ENCODE data around the gene ARMCX4.
A peak's percentile ranks its signal among the peaks of the same experiment; 100 is the strongest.

The ARMCX4 gene

GRCh38 chrX:101485212-101485949 is at the start of gene ARMCX4:
ARMCX4 (plus strand) TSS chrX:101485456; CDS start chrX:101488590, 3,134 bp downstream.
- H3K36me3 ChIP-seq (ENCODE audit: control insufficient read depth, insufficient read depth, low read length), result peaks cover 4% of the 10 kb centered on the region; the same call in 1 of the 2 replicates
- WGBS (ENCODE audit: insufficient coverage, insufficient read length), result no CpG with 5 or more reads among the region's 50 CpGs

GRCh38 chrX:101442085-101442484 is 43.2 kb upstream of the ARMCX4 start:
- peaks cover 2% of the 10 kb centered on the region; the same call in 1 of the 2 replicates for H3K36me3 ChIP-seq (ENCODE audit: control insufficient read depth, insufficient read depth, low read length)
- no peaks in the 10 kb centered on the region for H3K9me3 ChIP-seq (ENCODE audit: control insufficient read depth, insufficient read depth, low read length)
- H3K4me1 ChIP-seq (ENCODE audit: control insufficient read depth, insufficient read depth, low read length), result no peaks in the 10 kb centered on the region
- H3K27ac ChIP-seq (ENCODE audit: low read length), result no peak overlapping the region
- WGBS (ENCODE audit: insufficient coverage, insufficient read length), result no CpG with 5 or more reads among the region's 2 CpGs
- no peak for DNase-seq (ENCODE audit: low read depth, low spot score)
- H3K27me3 ChIP-seq (ENCODE audit: control insufficient read depth, insufficient read depth, low read length), result no peaks in the 10 kb centered on the region
- H3K4me3 ChIP-seq (ENCODE audit: low read length), result no peak overlapping the region

More at GRCh38 chrX:101485212-101485949, at the start of gene ARMCX4:
- Histone ChIP-seq H3K27me3 (ENCODE audit: control insufficient read depth, insufficient read depth, low read length) (no peaks in the 10 kb centered on the region), H3K4me1 (ENCODE audit: control insufficient read depth, insufficient read depth, low read length) (no peaks in the 10 kb centered on the region), H3K4me3 (ENCODE audit: low read length) (peak within 1 kb of the TSS; percentile 62; the same call in 1 of the 2 replicates), H3K9me3 (ENCODE audit: control insufficient read depth, insufficient read depth, low read length) (no peaks in the 10 kb centered on the region), H3K27ac (ENCODE audit: low read length) (no peak within 1 kb of the TSS)
- DNase-seq (ENCODE audit: low read depth, low spot score), result no peak

GRCh38 chrX:101449279-101449678 is 36.0 kb upstream of the ARMCX4 start:
- WGBS (ENCODE audit: insufficient coverage, insufficient read length), result no CpG with 5 or more reads among the region's 1 CpG
- no peak overlapping the region for H3K4me3 ChIP-seq (ENCODE audit: low read length)
- no peak for DNase-seq (ENCODE audit: low read depth, low spot score)
- no peaks in the 10 kb centered on the region for H3K36me3 ChIP-seq (ENCODE audit: control insufficient read depth, insufficient read depth, low read length)
- no peaks in the 10 kb centered on the region for H3K27me3 ChIP-seq (ENCODE audit: control insufficient read depth, insufficient read depth, low read length)
- H3K27ac ChIP-seq (ENCODE audit: low read length), result no peak overlapping the region
- no peaks in the 10 kb centered on the region for H3K4me1 ChIP-seq (ENCODE audit: control insufficient read depth, insufficient read depth, low read length)
- H3K9me3 ChIP-seq (ENCODE audit: control insufficient read depth, insufficient read depth, low read length), result no peaks in the 10 kb centered on the region

GRCh38 chrX:101450085-101450484 is 35.2 kb upstream of the ARMCX4 start:
- Histone ChIP-seq H3K27me3 (ENCODE audit: control insufficient read depth, insufficient read depth, low read length) (no peaks in the 10 kb centered on the region), H3K4me1 (ENCODE audit: control insufficient read depth, insufficient read depth, low read length) (no peaks in the 10 kb centered on the region), H3K4me3 (ENCODE audit: low read length) (no peak overlapping the region), H3K27ac (ENCODE audit: low read length) (no peak overlapping the region), H3K36me3 (ENCODE audit: control insufficient read depth, insufficient read depth, low read length) (no peaks in the 10 kb centered on the region), H3K9me3 (ENCODE audit: control insufficient read depth, insufficient read depth, low read length) (no peaks in the 10 kb centered on the region)
- DNase-seq (ENCODE audit: low read depth, low spot score), result no peak
- WGBS (ENCODE audit: insufficient coverage, insufficient read length), result no CpG with 5 or more reads among the region's 2 CpGs

- no CpG with 5 or more reads among the region's 2 CpGs for WGBS (ENCODE audit: insufficient coverage, insufficient read length)
- Histone ChIP-seq H3K9me3 (ENCODE audit: control insufficient read depth, insufficient read depth, low read length) (no peaks in the 10 kb centered on the region), H3K36me3 (ENCODE audit: control insufficient read depth, insufficient read depth, low read length) (no peaks in the 10 kb centered on the region), H3K27ac (ENCODE audit: low read length) (no peak overlapping the region), H3K4me1 (ENCODE audit: control insufficient read depth, insufficient read depth, low read length) (no peaks in the 10 kb centered on the region), H3K27me3 (ENCODE audit: control insufficient read depth, insufficient read depth, low read length) (no peaks in the 10 kb centered on the region), H3K4me3 (ENCODE audit: low read length) (no peak overlapping the region)
- DNase-seq (ENCODE audit: low read depth, low spot score), result no peak
Observed at GRCh38 chrX:101450961-101451360, 34.3 kb upstream of the ARMCX4 start.

GRCh38 chrX:101452056-101452455 is 33.2 kb upstream of the ARMCX4 start:
- no peak overlapping the region for H3K27ac ChIP-seq (ENCODE audit: low read length)
- no peaks in the 10 kb centered on the region for H3K36me3 ChIP-seq (ENCODE audit: control insufficient read depth, insufficient read depth, low read length)
- no peaks in the 10 kb centered on the region for H3K9me3 ChIP-seq (ENCODE audit: control insufficient read depth, insufficient read depth, low read length)
- WGBS (ENCODE audit: insufficient coverage, insufficient read length), result no CpG with 5 or more reads among the region's 3 CpGs
- H3K27me3 ChIP-seq (ENCODE audit: control insufficient read depth, insufficient read depth, low read length), result no peaks in the 10 kb centered on the region
- no peak for DNase-seq (ENCODE audit: low read depth, low spot score)
- no peak overlapping the region for H3K4me3 ChIP-seq (ENCODE audit: low read length)
- H3K4me1 ChIP-seq (ENCODE audit: control insufficient read depth, insufficient read depth, low read length), result no peaks in the 10 kb centered on the region

- no CpG with 5 or more reads among the region's 1 CpG for WGBS (ENCODE audit: insufficient coverage, insufficient read length)
- Histone ChIP-seq H3K27ac (ENCODE audit: low read length) (no peak overlapping the region), H3K27me3 (ENCODE audit: control insufficient read depth, insufficient read depth, low read length) (no peaks in the 10 kb centered on the region), H3K4me3 (ENCODE audit: low read length) (no peak overlapping the region), H3K9me3 (ENCODE audit: control insufficient read depth, insufficient read depth, low read length) (no peaks in the 10 kb centered on the region), H3K4me1 (ENCODE audit: control insufficient read depth, insufficient read depth, low read length) (no peaks in the 10 kb centered on the region), H3K36me3 (ENCODE audit: control insufficient read depth, insufficient read depth, low read length) (no peaks in the 10 kb centered on the region)
- DNase-seq (ENCODE audit: low read depth, low spot score), result no peak
Observed at GRCh38 chrX:101460669-101461068, 24.6 kb upstream of the ARMCX4 start.

GRCh38 chrX:101462892-101463291 is 22.4 kb upstream of the ARMCX4 start:
- Histone ChIP-seq H3K9me3 (ENCODE audit: control insufficient read depth, insufficient read depth, low read length) (no peaks in the 10 kb centered on the region), H3K4me3 (ENCODE audit: low read length) (no peak overlapping the region), H3K27me3 (ENCODE audit: control insufficient read depth, insufficient read depth, low read length) (no peaks in the 10 kb centered on the region), H3K4me1 (ENCODE audit: control insufficient read depth, insufficient read depth, low read length) (no peaks in the 10 kb centered on the region), H3K27ac (ENCODE audit: low read length) (no peak overlapping the region), H3K36me3 (ENCODE audit: control insufficient read depth, insufficient read depth, low read length) (no peaks in the 10 kb centered on the region)
- no CpG with 5 or more reads among the region's 3 CpGs for WGBS (ENCODE audit: insufficient coverage, insufficient read length)
- DNase-seq (ENCODE audit: low read depth, low spot score), result no peak

GRCh38 chrX:101478366-101478765 is 6.9 kb upstream of the ARMCX4 start:
- Histone ChIP-seq H3K9me3 (ENCODE audit: control insufficient read depth, insufficient read depth, low read length) (no peaks in the 10 kb centered on the region), H3K27me3 (ENCODE audit: control insufficient read depth, insufficient read depth, low read length) (no peaks in the 10 kb centered on the region), H3K4me1 (ENCODE audit: control insufficient read depth, insufficient read depth, low read length) (no peaks in the 10 kb centered on the region), H3K4me3 (ENCODE audit: low read length) (no peak overlapping the region), H3K36me3 (ENCODE audit: control insufficient read depth, insufficient read depth, low read length) (no peaks in the 10 kb centered on the region), H3K27ac (ENCODE audit: low read length) (no peak overlapping the region)
- no CpG with 5 or more reads among the region's 2 CpGs for WGBS (ENCODE audit: insufficient coverage, insufficient read length)
- DNase-seq (ENCODE audit: low read depth, low spot score), result no peak

- Histone ChIP-seq H3K9me3 (ENCODE audit: control insufficient read depth, insufficient read depth, low read length) (no peaks in the 10 kb centered on the region), H3K27me3 (ENCODE audit: control insufficient read depth, insufficient read depth, low read length) (no peaks in the 10 kb centered on the region), H3K27ac (ENCODE audit: low read length) (no peak overlapping the region), H3K4me3 (ENCODE audit: low read length) (no peak overlapping the region), H3K36me3 (ENCODE audit: control insufficient read depth, insufficient read depth, low read length) (no peaks in the 10 kb centered on the region), H3K4me1 (ENCODE audit: control insufficient read depth, insufficient read depth, low read length) (no peaks in the 10 kb centered on the region)
- DNase-seq (ENCODE audit: low read depth, low spot score), result no peak
- WGBS (ENCODE audit: insufficient coverage, insufficient read length), result no CpG with 5 or more reads among the region's 4 CpGs
Observed at GRCh38 chrX:101482296-101482695, 3.0 kb upstream of the ARMCX4 start.

GRCh38 chrX:101483705-101484104 is 1.6 kb upstream of the ARMCX4 start:
- H3K9me3 ChIP-seq (ENCODE audit: control insufficient read depth, insufficient read depth, low read length), result no peaks in the 10 kb centered on the region
- no peak for DNase-seq (ENCODE audit: low read depth, low spot score)
- H3K36me3 ChIP-seq (ENCODE audit: control insufficient read depth, insufficient read depth, low read length), result no peaks in the 10 kb centered on the region
- H3K4me1 ChIP-seq (ENCODE audit: control insufficient read depth, insufficient read depth, low read length), result no peaks in the 10 kb centered on the region
- no peaks in the 10 kb centered on the region for H3K27me3 ChIP-seq (ENCODE audit: control insufficient read depth, insufficient read depth, low read length)
- no peak overlapping the region for H3K4me3 ChIP-seq (ENCODE audit: low read length)
- no CpG with 5 or more reads among the region's 3 CpGs for WGBS (ENCODE audit: insufficient coverage, insufficient read length)
- no peak overlapping the region for H3K27ac ChIP-seq (ENCODE audit: low read length)

Measured in iPS DF 6.9 (cell line).